GM18511 (cell line): ENCODE results near the gene ANKRD13C.
"Not testable (repeated sequence)": the region's sequence is repeated elsewhere in the genome, so short reads cannot be mapped to it uniquely, and the experiment has no call there.

Experiments
- ATAC-seq: cut with Tn5 transposase; IDR thresholded peaks from one replicate; pipeline ENCODE4 v1.9.1; 2021; ENCODE audit warnings: mild to moderate bottlenecking, moderate library complexity; ENCODE audit not compliant: unreplicated experiment

The ANKRD13C gene

DNA sequence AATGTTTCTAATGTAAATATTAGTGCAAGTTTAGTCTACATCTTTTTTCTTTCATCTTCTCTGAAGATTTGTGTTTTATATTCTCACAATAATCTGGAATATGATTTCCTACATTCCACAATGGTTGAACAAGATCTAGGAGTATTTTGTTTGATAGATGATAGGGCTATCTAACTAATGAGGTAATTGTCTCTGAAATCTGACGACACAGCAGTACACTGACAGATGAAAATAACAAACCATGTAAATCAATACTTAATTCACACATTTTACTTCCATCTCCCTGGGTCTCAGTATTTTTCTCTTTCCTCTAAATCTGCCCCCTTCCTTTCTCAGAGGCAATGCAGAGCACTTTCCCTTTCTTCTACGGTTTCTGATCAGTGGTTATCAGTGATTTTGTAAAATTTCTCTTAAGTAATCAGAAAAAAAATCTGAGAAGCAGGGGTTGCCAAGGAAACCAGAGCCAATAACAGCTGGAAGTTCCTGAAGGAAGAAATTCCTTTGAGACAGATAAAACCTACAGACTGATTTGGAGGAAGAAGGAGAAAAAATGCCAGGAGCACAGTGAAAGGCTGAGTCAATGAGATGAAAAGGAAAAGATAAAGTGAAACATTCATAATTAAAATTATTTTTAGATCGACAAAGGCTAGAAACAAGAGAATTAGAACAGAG, 7.3 kb upstream of the ANKRD13C start:
- ATAC-seq, result no peak

DNA sequence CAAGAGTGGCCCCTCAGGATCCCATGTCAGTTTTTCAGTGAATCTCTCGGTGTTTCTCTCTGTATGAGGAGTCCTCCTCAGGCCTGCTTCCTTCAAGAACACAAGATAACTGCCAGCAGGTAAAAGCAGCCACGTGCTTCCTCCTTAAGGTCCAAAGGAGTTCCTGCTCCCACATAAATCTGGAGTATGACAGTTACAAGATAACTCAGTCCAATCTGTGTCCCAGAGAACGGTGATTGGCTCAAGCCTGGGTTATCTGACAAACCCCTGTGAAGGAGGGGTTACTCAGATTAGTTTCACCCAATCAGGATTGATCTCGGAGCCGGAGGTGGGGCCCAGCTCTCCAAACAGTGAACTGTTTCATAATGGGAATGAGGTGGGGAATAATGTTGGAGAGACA, 5.8 kb upstream of the ANKRD13C start:
- ATAC-seq, result no peak

DNA sequence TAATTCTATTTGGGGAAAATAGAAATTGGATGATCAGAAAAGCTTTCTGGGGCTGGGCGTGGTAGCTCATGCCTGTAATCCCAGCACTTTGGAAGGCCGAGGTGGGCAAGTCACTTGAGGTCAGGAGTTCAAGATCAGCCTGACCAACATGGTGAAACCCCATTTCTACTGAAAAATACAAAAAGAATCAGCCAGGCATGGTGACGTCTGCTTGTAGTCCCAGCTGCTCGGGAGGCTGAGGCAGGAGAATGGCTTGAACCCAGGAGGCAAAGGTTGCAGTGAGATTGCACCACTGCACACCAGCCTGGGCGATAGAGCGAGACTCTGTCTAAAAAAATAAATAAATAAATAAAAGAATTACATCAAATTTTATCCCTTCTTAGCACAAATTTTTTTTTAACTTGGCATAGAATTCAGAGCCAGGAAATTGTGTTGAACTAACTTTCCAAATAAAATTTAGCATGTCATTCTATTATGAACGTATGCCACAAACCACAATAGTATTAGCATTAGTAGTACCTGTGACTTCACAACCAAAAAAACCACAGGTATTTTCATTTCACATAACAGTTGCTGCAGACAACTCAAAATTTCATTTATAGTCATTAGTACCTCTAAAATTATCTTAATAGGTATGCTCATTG, 4.5 kb upstream of the ANKRD13C start:
- ATAC-seq, result peak; percentile 53

DNA sequence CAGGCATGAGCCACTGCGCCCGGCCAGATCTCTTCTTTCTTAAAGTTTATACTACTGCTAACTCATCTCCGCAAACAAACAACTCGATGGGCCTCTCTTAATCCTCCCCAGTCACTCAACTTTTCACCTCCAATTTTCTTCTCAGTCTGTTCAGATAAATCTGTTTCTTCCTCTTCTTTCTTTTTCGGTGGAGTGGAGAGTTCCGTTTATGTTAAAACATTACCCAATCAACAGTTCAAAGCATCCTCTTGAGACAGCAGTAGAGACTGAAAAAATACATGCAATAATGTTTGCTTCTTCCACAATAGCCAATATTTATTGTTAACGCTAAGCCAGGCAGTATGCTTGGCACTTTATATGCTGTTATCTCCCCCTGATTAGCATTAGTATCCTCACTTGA, 1.4 kb upstream of the ANKRD13C start:
- no peak for ATAC-seq

DNA sequence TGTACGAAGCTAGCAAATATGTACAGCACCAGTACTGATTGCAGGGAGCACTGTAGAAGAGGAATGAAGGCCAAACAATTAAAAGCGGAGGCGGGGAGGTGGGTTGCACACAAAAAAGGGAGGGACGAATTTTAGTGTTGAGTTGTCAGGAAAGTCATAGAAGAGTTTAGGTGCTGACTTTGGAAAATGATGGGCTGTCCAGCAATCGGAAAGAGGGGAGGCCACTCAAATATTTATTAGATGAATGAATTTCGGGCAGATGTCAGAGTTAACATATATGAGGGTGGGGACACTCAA, 537 bp upstream of the ANKRD13C start:
- no peak for ATAC-seq

DNA sequence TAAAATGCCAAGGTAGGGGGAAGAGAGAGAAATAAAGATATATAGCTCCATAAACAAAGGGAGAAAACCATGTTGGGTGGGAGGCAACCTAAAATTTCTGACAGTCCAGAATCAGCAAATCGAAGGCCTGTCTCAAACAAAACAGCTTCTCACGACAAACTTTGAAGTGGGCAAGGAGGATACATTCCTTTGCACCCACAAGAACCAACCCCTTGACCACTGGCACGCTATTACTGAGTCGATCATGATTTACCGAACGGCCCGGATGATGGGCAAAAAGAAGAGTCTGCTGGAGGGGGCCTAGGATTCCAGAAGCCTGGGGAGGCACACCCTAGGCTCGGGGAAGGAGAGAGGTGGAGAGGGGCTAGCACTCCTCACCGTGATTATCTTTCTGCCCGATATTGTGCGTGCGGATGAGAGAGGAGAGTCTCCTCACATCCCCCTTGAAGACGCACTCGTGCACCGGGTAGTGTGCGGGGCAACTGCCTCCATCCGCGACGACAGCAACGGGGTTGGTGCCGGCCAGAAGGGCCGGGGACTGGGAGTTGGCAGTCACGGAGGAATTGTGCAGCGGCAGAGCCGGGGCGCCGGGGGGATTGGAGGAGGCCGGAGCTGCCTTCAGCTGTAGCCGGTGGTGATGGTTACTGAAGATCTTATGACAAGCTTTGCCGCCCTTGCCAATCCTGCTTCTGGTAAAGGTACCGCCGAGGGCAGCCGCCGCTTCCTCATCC, 756 bp downstream of the ANKRD13C start:
- ATAC-seq, result peak; percentile 35

DNA sequence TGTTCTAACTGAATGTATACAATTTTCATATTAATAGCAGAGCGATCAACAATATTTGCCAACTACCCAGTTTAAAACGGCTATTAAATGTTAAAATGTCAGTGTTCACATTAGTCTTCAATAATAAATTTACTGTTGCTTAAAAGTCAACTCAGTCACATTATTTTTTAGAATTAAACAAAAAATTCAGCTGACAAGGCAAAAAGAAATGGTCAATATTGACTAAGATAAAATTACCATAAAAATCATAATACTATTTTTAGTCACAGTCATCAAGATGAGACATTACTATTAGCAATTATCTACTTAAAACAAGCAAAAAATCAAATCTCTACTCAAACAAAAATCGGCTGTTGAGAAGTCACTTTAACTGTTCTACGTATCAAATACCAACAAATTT, 1.5 kb downstream of the ANKRD13C start:
- ATAC-seq, result no peak

GRCh38 chr1:70349799-70350198, 4.7 kb downstream of the ANKRD13C start:
- ATAC-seq, result not testable (repeated sequence)

DNA sequence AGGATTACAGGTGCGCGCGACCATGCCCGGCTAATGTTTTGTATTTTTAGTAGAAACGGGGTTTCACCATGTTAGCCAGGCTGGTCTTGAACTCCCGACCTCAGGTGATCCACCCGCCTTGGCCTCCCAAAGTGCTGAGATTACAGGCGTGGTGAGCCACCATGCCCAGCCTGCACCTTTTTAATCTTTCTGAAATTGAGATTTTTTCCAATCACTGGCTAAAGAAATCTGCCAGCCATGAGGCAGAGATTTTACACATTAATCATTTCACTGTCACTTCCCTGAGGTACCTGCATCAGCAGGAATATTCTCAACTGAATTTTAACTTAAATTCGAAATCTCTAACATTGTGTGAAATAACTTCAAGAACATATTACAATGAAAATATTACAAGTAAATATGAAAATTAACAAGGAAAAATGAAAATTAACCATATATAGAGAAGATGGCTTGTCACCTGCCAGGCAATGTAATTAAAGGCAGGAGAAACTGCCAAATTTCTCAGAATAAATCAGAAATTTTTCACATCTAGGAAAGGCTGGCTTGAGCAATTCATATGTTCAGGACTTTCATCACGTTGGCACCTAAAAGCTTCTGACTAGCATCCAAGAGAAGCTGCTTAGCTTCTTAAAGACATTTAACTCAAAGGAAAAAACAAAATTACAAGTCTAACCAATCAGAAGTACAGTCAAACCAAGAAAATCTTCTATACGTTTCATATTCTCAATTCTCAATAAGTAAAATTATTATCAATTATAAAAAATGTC, 5.9 kb downstream of the ANKRD13C start:
- ATAC-seq, result no peak

DNA sequence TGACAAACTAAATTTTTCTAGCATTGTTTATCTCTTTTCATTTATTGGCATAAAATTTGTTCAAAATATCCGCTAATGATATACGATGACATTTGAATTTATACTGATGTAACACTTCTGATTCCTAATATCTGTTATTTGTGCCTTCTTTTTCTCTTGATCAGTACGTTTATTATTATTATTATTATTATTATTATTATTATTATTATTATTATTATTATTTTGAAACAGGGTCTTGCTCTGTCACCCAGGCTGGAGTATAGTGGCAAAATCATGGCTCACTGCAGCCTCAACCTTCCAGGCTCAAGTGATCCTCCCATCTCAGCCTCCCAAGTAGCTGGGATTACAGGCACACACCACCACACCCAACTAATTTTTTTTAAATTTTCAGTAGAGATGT, 14.9 kb downstream of the ANKRD13C start:
- ATAC-seq, result not testable (repeated sequence)

DNA sequence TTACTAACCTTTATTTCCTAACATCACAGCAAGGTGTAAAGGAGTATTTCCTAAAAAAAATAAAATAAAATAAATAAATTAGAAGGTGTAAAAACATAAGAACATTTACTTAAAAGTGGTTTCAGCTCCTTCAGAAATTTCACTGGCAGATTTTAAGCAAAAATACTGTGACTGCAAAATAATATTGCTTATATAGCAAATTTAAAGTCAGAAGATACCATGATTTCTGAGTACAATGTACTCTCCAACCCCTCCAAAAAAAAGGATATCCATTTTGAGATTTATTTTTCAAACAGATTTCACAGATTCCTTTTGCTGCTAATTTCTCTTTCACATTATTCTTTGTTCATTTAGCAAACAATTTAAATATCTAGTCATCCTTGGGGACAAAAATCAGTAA, 18.5 kb downstream of the ANKRD13C start:
- ATAC-seq, result no peak

GRCh38 chr1:70334436-70334835, 20.1 kb downstream of the ANKRD13C start:
- ATAC-seq, result no peak

- ATAC-seq, result no peak
Observed at GRCh38 chr1:70333245-70333644, 21.3 kb downstream of the ANKRD13C start.

GRCh38 chr1:70331962-70332361, 22.6 kb downstream of the ANKRD13C start:
- ATAC-seq, result no peak

DNA sequence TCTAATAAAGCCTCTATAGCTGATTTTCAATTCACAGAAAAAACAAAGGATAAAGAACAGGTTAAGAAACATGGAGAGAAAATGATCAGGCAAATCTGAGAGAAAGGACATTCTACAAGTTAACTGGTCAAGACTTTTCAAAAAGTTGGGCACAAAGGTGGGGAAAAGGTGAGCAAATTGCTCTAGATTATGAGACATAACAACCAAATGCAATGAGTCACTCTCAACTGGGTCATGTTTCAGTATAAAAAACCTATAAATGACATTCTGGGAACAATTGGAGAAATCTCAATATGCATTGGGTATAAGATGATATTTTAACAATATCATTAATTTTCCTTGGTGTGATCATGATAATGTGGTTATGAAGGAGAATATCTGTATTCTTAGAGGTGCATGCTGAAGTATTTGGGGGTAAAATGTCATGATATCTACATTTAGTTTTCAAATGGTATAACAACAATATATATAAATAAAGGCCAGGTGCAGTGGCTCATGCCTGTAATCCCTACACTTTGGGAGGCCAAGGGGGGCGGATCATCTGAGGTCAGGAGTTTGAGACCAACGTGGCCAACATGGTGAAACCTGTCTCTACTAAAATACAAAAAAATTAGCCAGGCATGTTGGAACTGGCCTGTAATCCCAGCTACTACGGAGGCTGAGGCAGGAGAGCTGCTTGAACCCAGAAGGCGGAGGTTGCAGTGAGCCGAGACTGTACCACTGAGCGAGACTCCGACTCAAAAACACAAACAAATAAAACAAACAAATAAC, 27.0 kb downstream of the ANKRD13C start:
- no peak for ATAC-seq

DNA sequence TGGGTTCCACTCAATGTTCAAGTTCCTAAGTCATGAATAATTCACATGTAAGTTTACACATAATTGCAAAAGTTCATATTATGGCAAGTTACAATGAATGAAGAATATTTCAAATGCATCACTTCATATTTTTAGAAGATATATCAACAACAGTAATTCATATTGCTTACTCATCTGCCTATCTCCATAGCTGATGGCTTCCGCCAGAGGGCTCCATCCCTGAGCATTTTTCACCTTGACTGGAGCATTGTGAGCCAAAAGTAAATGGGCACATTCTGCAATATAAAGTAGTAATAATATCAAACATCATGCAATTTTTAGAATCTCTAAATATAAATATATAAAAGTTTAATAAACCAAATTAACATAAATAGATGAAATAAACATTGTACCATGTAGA, 29.8 kb downstream of the ANKRD13C start:
- ATAC-seq, result no peak

DNA sequence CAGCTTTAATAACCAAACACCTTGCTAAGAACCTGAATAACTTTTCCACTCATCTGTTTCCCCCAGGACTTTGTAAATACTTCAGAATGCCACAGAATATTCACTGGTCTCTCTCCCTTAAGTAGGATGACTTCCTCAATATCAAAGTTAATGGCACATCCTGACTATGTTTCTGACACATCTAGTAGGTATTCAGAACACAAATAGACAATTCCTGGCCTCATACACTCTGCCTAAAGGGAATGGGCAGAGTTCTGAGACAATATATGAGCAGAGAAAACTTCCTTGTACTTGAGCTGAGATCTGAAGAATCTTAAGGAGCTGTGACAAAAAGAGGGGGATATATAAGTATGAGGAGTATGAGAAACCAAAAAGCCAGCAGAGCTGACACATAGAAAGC, 34.8 kb downstream of the ANKRD13C start:
- ATAC-seq, result no peak

DNA sequence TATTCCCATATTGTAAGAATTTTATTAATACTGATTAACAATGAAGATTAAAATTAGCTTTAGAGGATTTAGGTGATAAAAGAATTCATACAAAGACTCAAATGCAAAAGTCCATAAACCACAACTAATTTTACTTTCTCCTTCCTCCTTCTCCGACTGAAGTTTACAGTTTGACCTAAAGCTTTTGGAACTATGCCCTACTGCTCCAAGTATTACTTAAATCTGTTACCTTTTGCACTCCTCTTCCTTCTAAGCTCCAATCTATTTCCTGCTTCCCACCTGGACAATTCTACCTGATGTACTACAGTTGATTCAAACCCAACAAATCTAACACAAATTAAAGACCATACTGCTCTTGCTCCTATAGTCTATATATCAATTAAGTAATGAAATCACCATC, 36.3 kb downstream of the ANKRD13C start:
- ATAC-seq, result no peak

GRCh38 chr1:70317087-70317486, 37.4 kb downstream of the ANKRD13C start:
- no peak for ATAC-seq

DNA sequence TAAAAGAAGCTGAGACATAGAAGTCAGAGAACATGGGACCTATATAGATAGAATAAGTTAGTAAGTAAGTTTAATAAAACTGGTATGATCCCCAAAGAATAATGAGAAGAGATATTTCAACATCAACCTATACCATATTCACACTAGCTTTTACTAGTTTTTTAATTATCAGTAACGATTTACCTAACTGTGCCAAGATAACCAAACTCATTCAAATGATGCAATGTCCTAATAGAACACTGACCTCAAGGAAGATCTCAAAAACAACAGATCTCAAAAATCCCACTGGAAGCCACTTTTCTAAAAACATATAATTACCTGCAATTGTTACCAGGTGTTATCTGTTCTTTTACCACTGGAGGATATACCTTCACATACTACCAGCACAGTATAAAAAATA, 38.7 kb downstream of the ANKRD13C start:
- ATAC-seq, result no peak
